HepG2 (cell line): ENCODE measurements around the gene AGRP. TPM values are rescaled to one million over a fixed set of nuclear protein-coding genes. Genes with fewer than 3 reads are reported as not detected.

Experiments used
- EZH2 ChIP-seq: conservative IDR thresholded peaks from 2 replicates; pipeline ENCODE4 v1.6.1; 2012; ENCODE audit warnings: mild to moderate bottlenecking, low read depth, low read length, moderate library complexity
- GATAD1 ChIP-seq: IDR thresholded peaks from 2 replicates; pipeline ENCODE4 v1.6.1; 2016; ENCODE audit warnings: missing genetic modification reagents, missing compliant biosample characterization
- HOXA5 ChIP-seq: sonication (generic); formaldehyde crosslinking; IDR thresholded peaks from 2 replicates; pipeline ENCODE4 v1.4.0; 2020; ENCODE audit warnings: missing genetic modification reagents
- HOXA7 ChIP-seq: sonication (generic); formaldehyde crosslinking; IDR thresholded peaks from 2 replicates; pipeline ENCODE4 v1.8.1; 2022; ENCODE audit warnings: mild to moderate bottlenecking, missing genetic modification reagents, moderate library complexity
- LCORL ChIP-seq, 2 experiments: fragments of 450-650 bp in 1 of 2; sonication (generic) in 1 of 2; formaldehyde crosslinking in 1 of 2; IDR thresholded peaks; 2 replicates each; pipeline versions ENCODE4 v1.5.0 to v1.6.1; 2017 to 2020; ENCODE audit warnings: antibody characterized with exemption in 1 of 2, missing genetic modification reagents in 1 of 2
- NR2F1 ChIP-seq, 2 experiments: fragments of 450-650 bp in 1 of 2; formaldehyde crosslinking in 1 of 2; IDR thresholded peaks; 2 replicates each; pipeline versions ENCODE4 v1.5.0 to v1.6.1; 2016 to 2020; ENCODE audit warnings: mild to moderate bottlenecking in 1 of 2, missing compliant biosample characterization in 1 of 2, missing genetic modification reagents in 1 of 2, moderate library complexity in 1 of 2
- RELA ChIP-seq: sonication (generic); formaldehyde crosslinking; IDR thresholded peaks from 2 replicates; pipeline ENCODE4 v1.4.0; 2020; ENCODE audit warnings: missing genetic modification reagents
- SIX4 ChIP-seq: sonication (generic); formaldehyde crosslinking; IDR thresholded peaks from 2 replicates; pipeline ENCODE4 v1.4.0; 2020; ENCODE audit warnings: missing genetic modification reagents
- SMC3 ChIP-seq: IDR thresholded peaks from 2 replicates; pipeline ENCODE4 v1.6.1; 2011; ENCODE audit warnings: low read length, improper control_type of control experiment
- SRF ChIP-seq: IDR thresholded peaks from 2 replicates; pipeline ENCODE4 v1.6.1; 2011; ENCODE audit warnings: mild to moderate bottlenecking, low read depth, low read length, moderate library complexity
- TBX2 ChIP-seq: sonication (generic); formaldehyde crosslinking; IDR thresholded peaks from 2 replicates; pipeline ENCODE4 v1.5.0; 2020; ENCODE audit warnings: missing genetic modification reagents, mild to moderate bottlenecking, borderline replicate concordance
- ZBED4 ChIP-seq: sonication (generic); formaldehyde crosslinking; IDR thresholded peaks from 2 replicates; pipeline ENCODE4 v1.4.0; 2020; ENCODE audit warnings: missing genetic modification reagents, borderline replicate concordance
- ZNF263 ChIP-seq: sonication (generic); formaldehyde crosslinking; IDR thresholded peaks from 2 replicates; pipeline ENCODE4 v1.4.0; 2020; ENCODE audit warnings: missing genetic modification reagents
- ZNF280B ChIP-seq: sonication (generic); formaldehyde crosslinking; IDR thresholded peaks from 2 replicates; pipeline ENCODE4 v1.5.0; 2020; ENCODE audit warnings: missing genetic modification reagents, mild to moderate bottlenecking, borderline replicate concordance
- ZNF431 ChIP-seq: sonication (generic); formaldehyde crosslinking; IDR thresholded peaks from 2 replicates; pipeline ENCODE4 v1.9.0; 2022; ENCODE audit warnings: missing genetic modification reagents, low read depth, mild to moderate bottlenecking, borderline replicate concordance
- ZNF501 ChIP-seq: sonication (generic); formaldehyde crosslinking; IDR thresholded peaks from 2 replicates; pipeline ENCODE4 v1.5.1; 2020; ENCODE audit warnings: mild to moderate bottlenecking, moderate library complexity, missing genetic modification reagents
- polyA plus RNA-seq, 8 experiments: library from polyadenylated mRNA; depleted of rRNA in 3 of 8; stranded (reverse) in 7 of 8; unstranded in 1 of 8; fragments of >200 nt; fragmentation: Illumina TruSeq in 4 of 8; extraction: Trizol in 4 of 8; gene quantifications; 2 replicates each; pipeline versions ENCODE4 v1.2.1 to v1.2.3, GENCODE V29; 2011 to 2016; ENCODE audit warnings: low read depth in 4 of 8, missing spikeins in 1 of 8, mixed read lengths in 1 of 8; ENCODE audit not compliant: insufficient read depth in 1 of 8
- total RNA-seq, 5 experiments: library from RNA; depleted of rRNA; stranded (reverse); fragments of >200 nt; fragmentation: Illumina TruSeq; extraction: Trizol; gene quantifications; 2 replicates each; pipeline ENCODE4 v1.2.3, GENCODE V29; 2016; ENCODE audit warnings: low read depth in 1 of 5
- TF ChIP-seq, protein P1 (sequence below): sonication (generic); formaldehyde crosslinking; IDR thresholded peaks from 2 replicates; pipeline ENCODE4 v1.8.0; 2023; ENCODE audit warnings: mild to moderate bottlenecking, missing genetic modification reagents
- TF ChIP-seq, protein P2 (sequence below): sonication (generic); formaldehyde crosslinking; IDR thresholded peaks from 2 replicates; pipeline ENCODE4 v1.5.0; 2020; ENCODE audit warnings: mild to moderate bottlenecking, missing genetic modification reagents, borderline replicate concordance

Gene AGRP
- total and polyA plus RNA-seq, 2 of the 13 experiments (the other 11 are each of a cell fraction or from before 2014, with no cell fraction given): not detected

DNA sequence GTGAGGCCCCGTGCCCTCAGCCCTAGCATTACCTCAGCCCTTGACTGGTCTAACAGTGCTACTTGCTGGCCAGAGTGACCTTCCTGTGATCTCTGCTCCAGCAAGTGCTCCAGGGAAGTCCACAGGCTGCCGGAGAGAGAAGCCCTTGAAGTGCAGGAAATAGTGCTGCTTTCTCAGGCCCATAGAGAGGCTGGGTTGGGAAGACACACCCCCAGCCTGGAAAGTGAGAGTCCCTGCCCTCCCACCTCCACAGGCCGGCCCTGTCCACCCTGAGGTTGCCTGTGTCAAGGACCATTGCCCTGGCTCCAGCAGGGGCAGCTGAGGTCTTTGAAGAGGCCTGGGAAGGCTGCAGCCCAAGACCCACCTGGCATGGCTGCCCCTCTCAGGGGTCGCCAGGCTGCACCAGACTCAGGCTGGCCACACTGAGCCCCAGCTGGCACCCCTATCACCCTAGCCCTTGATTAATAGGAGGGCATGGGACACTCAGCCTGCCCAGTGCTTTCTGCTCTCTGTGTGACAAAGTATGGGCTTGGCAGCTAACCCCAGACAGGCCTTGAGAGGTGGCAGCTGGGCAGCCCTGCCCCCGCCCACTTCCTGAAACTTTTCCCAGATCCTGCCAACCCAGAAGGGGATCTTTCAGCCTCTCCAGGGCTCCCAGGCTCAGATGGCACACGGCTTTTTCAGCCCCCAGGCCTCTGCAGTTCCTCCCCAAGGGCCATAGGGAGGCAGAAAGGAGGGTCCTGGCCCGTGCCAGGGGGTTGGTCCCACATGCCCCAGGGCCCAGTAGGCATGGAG, 24.1 kb downstream of the AGRP start (continued):
- TF ChIP-seq ZBED4 (CRISPR knock-in tag) (no peak), NR2F1 (CRISPR knock-in tag; IDR thresholded peaks at IDR 0.05) (0 out of 4 replicates have a peak, but pooled peaks of 1 of the 2 experiments have one; percentile 16), SMC3 (0 out of 2 replicates have a peak, but pooled peaks have one; percentile 6), EZH2 (no peak), HOXA7 (CRISPR knock-in tag) (no peak), SIX4 (CRISPR knock-in tag) (no peak), ZNF431 (no peak), ZNF501 (no peak), LCORL (IDR thresholded peaks at IDR 0.05) (no peak), LCORL (CRISPR knock-in tag; IDR thresholded peaks at IDR 0.05) (0 out of 2 replicates have a peak, but pooled peaks have one; percentile 32), GATAD1 (no peak), TBX2 (CRISPR knock-in tag) (peak; percentile 45; the same call in 1 of the 2 replicates), RELA (CRISPR knock-in tag) (no peak), ZNF280B (CRISPR knock-in tag) (no peak; the same call in 1 of the 2 replicates), SRF (no peak), HOXA5 (CRISPR knock-in tag) (no peak), ZNF263 (CRISPR knock-in tag) (peak; percentile 93)
- TF ChIP-seq, protein P1, sequence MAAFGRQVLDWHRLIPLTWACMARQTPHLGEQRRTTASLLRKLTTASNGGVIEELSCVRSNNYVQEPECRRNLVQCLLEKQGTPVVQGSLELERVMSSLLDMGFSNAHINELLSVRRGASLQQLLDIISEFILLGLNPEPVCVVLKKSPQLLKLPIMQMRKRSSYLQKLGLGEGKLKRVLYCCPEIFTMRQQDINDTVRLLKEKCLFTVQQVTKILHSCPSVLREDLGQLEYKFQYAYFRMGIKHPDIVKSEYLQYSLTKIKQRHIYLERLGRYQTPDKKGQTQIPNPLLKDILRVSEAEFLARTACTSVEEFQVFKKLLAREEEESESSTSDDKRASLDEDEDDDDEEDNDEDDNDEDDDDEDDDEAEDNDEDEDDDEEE (CRISPR knock-in tag): no peak
- TF ChIP-seq, protein P2, sequence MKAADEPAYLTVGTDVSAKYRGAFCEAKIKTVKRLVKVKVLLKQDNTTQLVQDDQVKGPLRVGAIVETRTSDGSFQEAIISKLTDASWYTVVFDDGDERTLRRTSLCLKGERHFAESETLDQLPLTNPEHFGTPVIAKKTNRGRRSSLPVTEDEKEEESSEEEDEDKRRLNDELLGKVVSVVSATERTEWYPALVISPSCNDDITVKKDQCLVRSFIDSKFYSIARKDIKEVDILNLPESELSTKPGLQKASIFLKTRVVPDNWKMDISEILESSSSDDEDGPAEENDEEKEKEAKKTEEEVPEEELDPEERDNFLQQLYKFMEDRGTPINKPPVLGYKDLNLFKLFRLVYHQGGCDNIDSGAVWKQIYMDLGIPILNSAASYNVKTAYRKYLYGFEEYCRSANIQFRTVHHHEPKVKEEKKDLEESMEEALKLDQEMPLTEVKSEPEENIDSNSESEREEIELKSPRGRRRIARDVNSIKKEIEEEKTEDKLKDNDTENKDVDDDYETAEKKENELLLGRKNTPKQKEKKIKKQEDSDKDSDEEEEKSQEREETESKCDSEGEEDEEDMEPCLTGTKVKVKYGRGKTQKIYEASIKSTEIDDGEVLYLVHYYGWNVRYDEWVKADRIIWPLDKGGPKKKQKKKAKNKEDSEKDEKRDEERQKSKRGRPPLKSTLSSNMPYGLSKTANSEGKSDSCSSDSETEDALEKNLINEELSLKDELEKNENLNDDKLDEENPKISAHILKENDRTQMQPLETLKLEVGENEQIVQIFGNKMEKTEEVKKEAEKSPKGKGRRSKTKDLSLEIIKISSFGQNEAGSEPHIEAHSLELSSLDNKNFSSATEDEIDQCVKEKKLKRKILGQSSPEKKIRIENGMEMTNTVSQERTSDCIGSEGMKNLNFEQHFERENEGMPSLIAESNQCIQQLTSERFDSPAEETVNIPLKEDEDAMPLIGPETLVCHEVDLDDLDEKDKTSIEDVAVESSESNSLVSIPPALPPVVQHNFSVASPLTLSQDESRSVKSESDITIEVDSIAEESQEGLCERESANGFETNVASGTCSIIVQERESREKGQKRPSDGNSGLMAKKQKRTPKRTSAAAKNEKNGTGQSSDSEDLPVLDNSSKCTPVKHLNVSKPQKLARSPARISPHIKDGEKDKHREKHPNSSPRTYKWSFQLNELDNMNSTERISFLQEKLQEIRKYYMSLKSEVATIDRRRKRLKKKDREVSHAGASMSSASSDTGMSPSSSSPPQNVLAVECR: peak; percentile 23; the same call in 1 of the 2 replicates
